ENCODE data around the gene ALOX12.
A peak's percentile ranks its signal among the peaks of the same experiment; 100 is the strongest.

Gene ALOX12

DNA sequence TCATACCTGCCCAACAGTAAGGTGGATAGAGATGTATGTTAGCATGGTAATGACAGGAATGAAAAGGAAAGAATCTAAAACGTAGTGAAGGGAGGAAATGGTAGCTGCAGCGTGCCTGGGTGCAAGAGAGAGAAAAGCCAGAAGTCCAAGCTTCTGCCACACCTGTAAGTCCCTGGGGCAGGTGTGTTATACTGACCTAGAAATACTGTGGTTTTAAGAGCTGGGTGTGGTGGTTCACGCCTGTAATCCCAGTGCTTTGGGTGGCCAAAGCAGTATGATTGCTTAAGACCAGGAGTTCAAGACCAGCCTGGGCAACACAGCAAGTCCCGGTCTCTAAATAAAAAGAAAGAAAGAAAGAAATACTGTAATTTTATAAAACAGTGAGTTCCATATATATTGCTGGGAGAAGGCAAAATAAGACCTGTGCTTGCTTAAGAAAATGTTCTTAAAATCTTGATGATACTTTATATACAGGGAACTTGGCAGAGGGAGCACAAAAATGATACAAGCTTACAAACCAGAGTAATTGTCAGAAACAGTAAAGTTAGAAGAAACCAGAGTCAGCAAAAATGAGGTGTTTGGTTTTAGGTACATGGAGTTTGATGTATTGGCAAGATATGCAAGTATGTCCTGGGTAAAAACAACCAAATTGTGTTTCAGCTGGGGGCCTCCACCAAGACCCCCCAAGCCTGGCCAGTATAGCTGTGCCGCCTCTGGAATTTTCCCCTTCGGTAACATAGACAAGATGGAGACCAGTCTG is 6.6 kb downstream of the ALOX12 start:
- no peak for DNase-seq

DNA sequence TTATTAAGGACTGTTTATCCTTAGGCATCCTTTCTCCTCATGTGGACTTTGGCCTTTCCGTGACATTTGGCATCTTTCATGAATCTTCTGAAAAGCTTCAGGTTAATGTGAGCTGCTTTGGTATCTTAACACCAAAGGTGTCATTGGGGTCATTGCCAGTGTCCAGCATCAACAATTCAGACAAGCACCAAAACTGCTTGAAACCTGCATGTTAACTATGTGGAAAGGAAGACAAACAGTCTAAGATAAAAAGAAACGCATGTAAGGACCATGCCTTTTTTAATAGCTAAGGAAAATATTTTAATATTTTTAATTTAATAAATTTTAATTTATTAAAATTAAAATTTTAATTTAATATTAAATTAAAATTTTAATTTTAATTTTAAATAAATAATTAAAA is 7.9 kb downstream of the ALOX12 start:
- DNase-seq, result no peak

GRCh38 chr17:7004398-7005253 is 8.8 kb downstream of the ALOX12 start:
- DNase-seq, result peak; percentile 87

- no peak for DNase-seq
Observed at GRCh38 chr17:7005716-7006115, 9.9 kb downstream of the ALOX12 start.

DNA sequence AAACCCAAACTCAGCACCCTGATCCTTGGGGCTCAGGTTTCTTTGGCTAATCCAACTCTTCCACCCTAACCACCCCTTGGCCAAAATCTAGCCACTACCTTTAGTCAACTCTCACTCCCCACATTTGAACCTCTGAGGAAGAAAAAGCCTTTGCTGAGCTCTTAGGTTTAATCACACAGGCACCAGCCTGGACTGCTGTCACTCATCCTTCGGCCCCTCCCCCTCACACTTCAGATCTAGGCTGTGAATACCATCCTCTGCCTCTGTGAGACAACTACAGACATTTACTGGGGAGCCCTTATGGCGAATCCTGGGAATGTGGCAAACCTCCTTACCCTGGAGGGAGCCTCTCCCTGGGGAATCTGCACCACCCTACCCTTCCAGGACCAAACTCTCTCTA is 11.3 kb downstream of the ALOX12 start:
- DNase-seq, result no peak

DNA sequence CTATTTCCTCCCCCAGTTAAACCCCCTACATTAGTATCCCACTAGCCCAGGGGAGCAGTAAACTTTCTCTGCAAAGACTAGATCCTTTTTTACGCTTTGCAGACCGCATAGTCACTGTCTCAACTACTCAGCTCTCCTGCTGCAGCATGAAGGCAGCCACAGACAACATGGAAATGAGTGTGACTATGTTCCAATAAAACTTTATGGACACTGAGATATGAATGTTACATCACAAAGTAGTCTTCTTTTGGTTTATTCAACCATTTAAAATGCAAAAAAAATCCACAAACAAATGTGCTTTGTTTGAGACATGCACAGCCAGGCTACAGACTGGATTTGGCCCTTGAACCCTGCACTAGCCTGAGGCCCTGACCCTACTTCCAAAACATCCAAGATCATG is 14.7 kb downstream of the ALOX12 start:
- DNase-seq, result no peak

- no peak for DNase-seq
Observed at GRCh38 chr17:7011415-7011814, 15.6 kb downstream of the ALOX12 start.

GRCh38 chr17:7011942-7012254 is 16.0 kb downstream of the ALOX12 start:
- no peak for DNase-seq

GRCh38 chr17:7014261-7014994 is 18.6 kb downstream of the ALOX12 start:
- DNase-seq, result peak; percentile 99

- DNase-seq, result peak; percentile 93
Observed at GRCh38 chr17:7014995-7015958, 19.4 kb downstream of the ALOX12 start.

GRCh38 chr17:7016418-7016817 is 20.6 kb downstream of the ALOX12 start:
- DNase-seq, result no peak

DNA sequence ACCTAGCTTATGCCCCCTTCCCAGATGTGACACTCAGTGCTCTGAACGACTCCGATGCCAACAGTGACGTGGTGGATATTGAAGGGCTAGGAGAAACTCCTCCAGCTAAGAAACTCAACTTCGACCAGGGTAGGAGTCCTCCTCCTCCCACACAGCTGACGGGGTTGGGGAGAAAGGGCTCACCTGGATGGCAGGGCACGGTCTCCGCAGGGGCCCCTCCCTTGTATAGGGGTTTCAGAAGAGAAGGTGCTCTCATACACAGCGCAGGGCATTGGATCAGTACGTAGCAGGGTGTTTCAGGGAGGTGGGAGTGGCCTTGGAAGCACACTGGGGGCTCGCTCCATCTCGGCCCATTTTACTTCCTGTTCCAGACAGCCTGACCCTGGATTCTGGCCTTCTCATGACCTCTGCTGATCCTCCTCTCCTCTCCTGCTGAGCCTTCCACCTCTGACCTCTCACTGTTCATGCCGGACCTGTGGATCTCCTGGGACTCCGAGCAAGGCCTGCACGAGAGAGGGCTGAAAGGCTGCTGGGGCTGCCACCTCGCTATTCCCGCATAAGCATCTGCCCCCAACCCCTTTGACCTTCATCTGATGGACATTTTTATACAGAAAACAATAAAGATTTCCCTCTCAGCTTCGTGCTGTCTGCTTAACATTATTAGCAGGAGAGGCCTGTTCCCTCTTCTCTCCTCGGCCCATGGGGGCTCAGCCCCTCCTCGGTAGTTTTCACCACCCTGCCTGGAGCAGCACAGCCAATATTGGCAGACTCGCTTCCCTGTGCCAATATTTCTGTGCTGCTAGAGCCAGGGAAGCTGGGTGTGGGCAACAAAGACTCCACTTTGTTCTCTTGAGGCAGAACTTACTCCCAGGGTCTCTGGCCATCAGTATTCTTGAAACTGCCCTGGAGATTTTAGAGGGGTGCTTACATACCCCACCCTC is 21.3 kb downstream of the ALOX12 start:
- DNase-seq, result no peak

GRCh38 chr17:7017827-7018200 is 22.0 kb downstream of the ALOX12 start:
- DNase-seq, result peak; percentile 45

- DNase-seq, result no peak
Observed at GRCh38 chr17:7018331-7018964, 22.6 kb downstream of the ALOX12 start.

GRCh38 chr17:7019367-7019766 is 23.5 kb downstream of the ALOX12 start:
- DNase-seq, result no peak

GRCh38 chr17:7019839-7020519 is 24.1 kb downstream of the ALOX12 start:
- DNase-seq, result no peak

GRCh38 chr17:7020894-7021664 is 25.2 kb downstream of the ALOX12 start:
- no peak for DNase-seq

GRCh38 chr17:7021993-7022778 is 26.3 kb downstream of the ALOX12 start:
- peak; percentile 84 for DNase-seq

Measured in CD4-positive, alpha-beta T cell treated with Interleukin-10 for 1 hour (primary cell).